ENCODE data around the gene ABCB9.

The ABCB9 gene

GRCh38 chr12:122902854-122903692, 63.2 kb downstream of the ABCB9 start:
- H3K27me3 ChIP-seq (ENCODE audit: control insufficient read depth, low read length) = peaks cover 4% of the 10 kb centered on the region; the same call in 1 of the 2 replicates
- H3K4me3 ChIP-seq (ENCODE audit: low read length) = no peak overlapping the region
- H3K36me3 ChIP-seq (ENCODE audit: control insufficient read depth, low read length) = no peaks in the 10 kb centered on the region
- no peaks in the 10 kb centered on the region for H3K9me2 ChIP-seq (replicated peaks; ENCODE audit: control insufficient read depth, low read length)
- H4K20me1 ChIP-seq (ENCODE audit: control insufficient read depth, insufficient read depth, low read depth, low read length) = no peaks in the 10 kb centered on the region
- H3K79me2 ChIP-seq (ENCODE audit: control insufficient read depth, low read length) = no peaks in the 10 kb centered on the region
- H3F3A ChIP-seq (ENCODE audit: control insufficient read depth, insufficient read depth) = peaks cover 4% of the 10 kb centered on the region; the same call in 1 of the 2 replicates
- TF ChIP-seq EZH2phosphoT487 (IDR thresholded peaks at IDR 0.05; ENCODE audit: borderline replicate concordance, low read length) = no peak
- TF ChIP-seq CTCF (IDR thresholded peaks at IDR 0.05; ENCODE audit: low read depth, low read length, poor library complexity, severe bottlenecking) = no peak
- no peak overlapping the region for H3K27ac ChIP-seq (ENCODE audit: low read depth, low read length)
- H3K4me1 ChIP-seq (ENCODE audit: control insufficient read depth, low read length) = peaks cover 27% of the 10 kb centered on the region
- no peak overlapping the region for H3K4me2 ChIP-seq (ENCODE audit: low read length)
- H3K9me3 ChIP-seq (ENCODE audit: control insufficient read depth, insufficient read depth, low read length) = no peaks in the 10 kb centered on the region

GRCh38 chr12:122899887-122900286, 66.4 kb downstream of the ABCB9 start:
- no peak for TF ChIP-seq CTCF (IDR thresholded peaks at IDR 0.05; ENCODE audit: low read depth, low read length, poor library complexity, severe bottlenecking)
- TF ChIP-seq EZH2phosphoT487 (IDR thresholded peaks at IDR 0.05; ENCODE audit: borderline replicate concordance, low read length) = no peak
- H3K4me1 ChIP-seq (ENCODE audit: control insufficient read depth, low read length) = peaks cover 42% of the 10 kb centered on the region
- H3K9me2 ChIP-seq (replicated peaks; ENCODE audit: control insufficient read depth, low read length) = no peaks in the 10 kb centered on the region
- H3K4me2 ChIP-seq (ENCODE audit: low read length) = no peak overlapping the region
- no peaks in the 10 kb centered on the region for H3K36me3 ChIP-seq (ENCODE audit: control insufficient read depth, low read length)
- H4K20me1 ChIP-seq (ENCODE audit: control insufficient read depth, insufficient read depth, low read depth, low read length) = no peaks in the 10 kb centered on the region
- peaks cover 28% of the 10 kb centered on the region for H3K27me3 ChIP-seq (ENCODE audit: control insufficient read depth, low read length)
- H3F3A ChIP-seq (ENCODE audit: control insufficient read depth, insufficient read depth) = peaks cover 4% of the 10 kb centered on the region; the same call in 1 of the 2 replicates
- H3K27ac ChIP-seq (ENCODE audit: low read depth, low read length) = no peak overlapping the region
- no peaks in the 10 kb centered on the region for H3K79me2 ChIP-seq (ENCODE audit: control insufficient read depth, low read length)
- no peak overlapping the region for H3K4me3 ChIP-seq (ENCODE audit: low read length)
- no peaks in the 10 kb centered on the region for H3K9me3 ChIP-seq (ENCODE audit: control insufficient read depth, insufficient read depth, low read length)

GRCh38 chr12:122896662-122897061, 69.6 kb downstream of the ABCB9 start:
- Histone ChIP-seq H4K20me1 (ENCODE audit: control insufficient read depth, insufficient read depth, low read depth, low read length) (no peaks in the 10 kb centered on the region), H3K4me1 (ENCODE audit: control insufficient read depth, low read length) (peaks cover 46% of the 10 kb centered on the region), H3K4me3 (ENCODE audit: low read length) (peak overlapping the region; percentile 74; the same call in 1 of the 2 replicates), H3K27ac (ENCODE audit: low read depth, low read length) (no peak overlapping the region), H3K9me3 (ENCODE audit: control insufficient read depth, insufficient read depth, low read length) (no peaks in the 10 kb centered on the region), H3K9me2 (replicated peaks; ENCODE audit: control insufficient read depth, low read length) (no peaks in the 10 kb centered on the region), H3K27me3 (ENCODE audit: control insufficient read depth, low read length) (peaks cover 29% of the 10 kb centered on the region), H3F3A (ENCODE audit: control insufficient read depth, insufficient read depth) (peaks cover 8% of the 10 kb centered on the region; the same call in 1 of the 2 replicates), H3K79me2 (ENCODE audit: control insufficient read depth, low read length) (no peaks in the 10 kb centered on the region), H3K4me2 (ENCODE audit: low read length) (peak overlapping the region; percentile 74), H3K36me3 (ENCODE audit: control insufficient read depth, low read length) (no peaks in the 10 kb centered on the region)
- TF ChIP-seq CTCF (IDR thresholded peaks at IDR 0.05; ENCODE audit: low read depth, low read length, poor library complexity, severe bottlenecking) = no peak
- TF ChIP-seq EZH2phosphoT487 (IDR thresholded peaks at IDR 0.05; ENCODE audit: borderline replicate concordance, low read length) = no peak

All from DOHH2 (cell line).